OCI-LY1 (cell line): Measurements from ENCODE around the gene CDKN2B-AS1.

Experiments used
- H2AFZ ChIP-seq: fragments of 200-600 bp; sonication (generic), shearing (Covaris generic); 2 replicates; pipeline ENCODE4 v1.6.0; 2014; ENCODE audit warnings: antibody characterized with exemption, mild to moderate bottlenecking, low read length
- H3F3A ChIP-seq: fragments of 200-600 bp; sonication (generic), shearing (Covaris generic); 2 replicates; pipeline ENCODE4 v1.6.0; 2014; ENCODE audit warnings: mild to moderate bottlenecking, antibody characterized with exemption, low read length, moderate library complexity; ENCODE audit not compliant: insufficient read depth
- H3K27ac ChIP-seq: fragments of 200-600 bp; sonication (generic); 2 replicates; pipeline ENCODE4 v1.5.1; 2014; ENCODE audit warnings: low read length, mixed run types, mild to moderate bottlenecking, low read depth; ENCODE audit not compliant: poor library complexity, severe bottlenecking
- H3K27me3 ChIP-seq: fragments of 200-600 bp; sonication (generic); 2 replicates; pipeline ENCODE4 v1.6.0; 2014; ENCODE audit warnings: antibody characterized with exemption, mild to moderate bottlenecking, low read length, moderate library complexity; ENCODE audit not compliant: insufficient read depth
- H3K36me3 ChIP-seq: fragments of 200-600 bp; sonication (generic); 2 replicates; pipeline ENCODE4 v1.6.1; 2014; ENCODE audit warnings: mild to moderate bottlenecking, antibody characterized with exemption, low read length, moderate library complexity, mixed read lengths; ENCODE audit not compliant: insufficient read depth
- H3K4me1 ChIP-seq: fragments of 200-600 bp; sonication (generic); 2 replicates; pipeline ENCODE4 v1.5.1; 2014; ENCODE audit warnings: mild to moderate bottlenecking, low read length, moderate library complexity; ENCODE audit not compliant: insufficient read depth, severe bottlenecking
- H3K4me2 ChIP-seq: fragments of 200-600 bp; sonication (generic), shearing (Covaris generic); 2 replicates; pipeline ENCODE4 v1.6.1; 2014; ENCODE audit warnings: low read length
- H3K4me3 ChIP-seq: fragments of 200-600 bp; sonication (generic); 2 replicates; pipeline ENCODE4 v1.5.1; 2014; ENCODE audit warnings: low read length, low read depth, mild to moderate bottlenecking, mixed read lengths; ENCODE audit not compliant: poor library complexity, severe bottlenecking
- H3K79me2 ChIP-seq: fragments of 200-600 bp; shearing (Covaris generic); 2 replicates; pipeline ENCODE4 v1.6.1; 2016; ENCODE audit warnings: mixed run types, low read length, mixed read lengths; ENCODE audit not compliant: insufficient read depth
- H3K9ac ChIP-seq: fragments of 200-600 bp; sonication (generic), shearing (Covaris generic); 2 replicates; pipeline ENCODE4 v1.6.1; 2014; ENCODE audit warnings: mild to moderate bottlenecking, low read length, mixed read lengths
- H3K9me2 ChIP-seq: fragments of 200-600 bp; sonication (generic), shearing (Covaris generic); 2 replicates; pipeline ENCODE4 v1.6.1; 2014; ENCODE audit warnings: low read depth, mild to moderate bottlenecking, low read length, mixed read lengths
- H3K9me3 ChIP-seq: fragments of 200-600 bp; shearing (Covaris generic); 2 replicates; pipeline ENCODE4 v1.6.1; 2014; ENCODE audit warnings: low read length, mixed read lengths
- H4K20me1 ChIP-seq: fragments of 200-600 bp; sonication (generic), shearing (Covaris generic); 2 replicates; pipeline ENCODE4 v1.6.0; 2016; ENCODE audit warnings: mild to moderate bottlenecking, low read length; ENCODE audit not compliant: insufficient read depth
- CTCF ChIP-seq: fragments of 200-600 bp; sonication (generic), shearing (Covaris generic); IDR thresholded peaks from 2 replicates; pipeline ENCODE4 v1.5.1; 2017; ENCODE audit warnings: mild to moderate bottlenecking, antibody characterized with exemption, low read length, moderate library complexity, mixed read lengths
- EZH2 ChIP-seq: fragments of 200-600 bp; sonication (generic), shearing (Covaris generic); IDR thresholded peaks from 2 replicates; pipeline ENCODE4 v1.8.0; 2017; ENCODE audit warnings: borderline replicate concordance, mixed run types, mild to moderate bottlenecking, antibody characterized with exemption, low read length, moderate library complexity, mixed read lengths

CDKN2B-AS1 gene

GRCh38 chr9:22120159-22120549 lies 125.6 kb downstream of the CDKN2B-AS1 start:
- no peak overlapping the region for H3K9ac ChIP-seq
- H3K4me1 ChIP-seq = no peaks in the 10 kb centered on the region
- no peak overlapping the region for H3K27ac ChIP-seq
- H3K9me3 ChIP-seq = no peaks in the 10 kb centered on the region
- H3K4me2 ChIP-seq = no peak overlapping the region
- H3K4me3 ChIP-seq = no peak overlapping the region
- H2AFZ ChIP-seq = no peak overlapping the region
- H4K20me1 ChIP-seq = no peaks in the 10 kb centered on the region
- H3K9me2 ChIP-seq = no peaks in the 10 kb centered on the region
- no peaks in the 10 kb centered on the region for H3K27me3 ChIP-seq
- no peak for TF ChIP-seq CTCF
- no peak for TF ChIP-seq EZH2
- no peaks in the 10 kb centered on the region for H3K79me2 ChIP-seq
- no peaks in the 10 kb centered on the region for H3F3A ChIP-seq
- H3K36me3 ChIP-seq = no peaks in the 10 kb centered on the region

- H3K79me2 ChIP-seq = no peaks in the 10 kb centered on the region
- no peaks in the 10 kb centered on the region for H3F3A ChIP-seq
- no peak overlapping the region for H3K4me3 ChIP-seq
- H3K4me1 ChIP-seq = no peaks in the 10 kb centered on the region
- H3K27me3 ChIP-seq = no peaks in the 10 kb centered on the region
- no peak overlapping the region for H3K27ac ChIP-seq
- no peaks in the 10 kb centered on the region for H3K9me2 ChIP-seq
- H3K9ac ChIP-seq = no peak overlapping the region
- no peaks in the 10 kb centered on the region for H3K36me3 ChIP-seq
- H3K4me2 ChIP-seq = no peak overlapping the region
- no peaks in the 10 kb centered on the region for H4K20me1 ChIP-seq
- TF ChIP-seq CTCF (no peak), EZH2 (no peak)
- no peak overlapping the region for H2AFZ ChIP-seq
- no peaks in the 10 kb centered on the region for H3K9me3 ChIP-seq
Observed at GRCh38 chr9:22120595-22120994, 126.0 kb downstream of the CDKN2B-AS1 start.

- Histone ChIP-seq H3K36me3 (no peaks in the 10 kb centered on the region), H3K9me3 (no peaks in the 10 kb centered on the region), H4K20me1 (no peaks in the 10 kb centered on the region), H3F3A (no peaks in the 10 kb centered on the region), H3K9me2 (no peaks in the 10 kb centered on the region), H3K9ac (no peak overlapping the region), H3K27ac (no peak overlapping the region), H3K4me1 (no peaks in the 10 kb centered on the region), H3K79me2 (no peaks in the 10 kb centered on the region), H3K4me3 (no peak overlapping the region), H3K27me3 (no peaks in the 10 kb centered on the region), H2AFZ (no peak overlapping the region), H3K4me2 (no peak overlapping the region)
- TF ChIP-seq CTCF (no peak), EZH2 (no peak)
Observed at GRCh38 chr9:22124263-22125011, 129.8 kb downstream of the CDKN2B-AS1 start.
